Suprapubic skin (tissue), 4 donors: ENCODE data around the gene SESN1.

Experiments
- CTCF ChIP-seq, 2 donors: fragments of 200-600 bp in 1 of 2; fragments of 450-650 bp in 1 of 2; sonication (generic) in 1 of 2; IDR thresholded peaks; one replicate each; pipeline ENCODE4 v1.5.1; 2016 to 2019; ENCODE audit warnings: antibody characterized with exemption in 2 of 2, mild to moderate bottlenecking in 1 of 2, moderate library complexity in 1 of 2
- EP300 ChIP-seq: sonication (generic); formaldehyde crosslinking; IDR thresholded peaks from one replicate; pipeline ENCODE4 v1.6.1; 2017; ENCODE audit warnings: antibody characterized with exemption
- POLR2A ChIP-seq, 2 donors: fragments of 450-650 bp; IDR thresholded peaks; one replicate each; pipeline ENCODE4 v1.6.1; 2017; ENCODE audit warnings: antibody characterized with exemption in 2 of 2, mild to moderate bottlenecking in 2 of 2, moderate library complexity in 2 of 2
- POLR2AphosphoS5 ChIP-seq, 3 donors: sonication (generic); formaldehyde crosslinking; IDR thresholded peaks; one replicate each; pipeline ENCODE4 v1.6.1; 2017; ENCODE audit warnings: antibody characterized with exemption in 3 of 3

DNA sequence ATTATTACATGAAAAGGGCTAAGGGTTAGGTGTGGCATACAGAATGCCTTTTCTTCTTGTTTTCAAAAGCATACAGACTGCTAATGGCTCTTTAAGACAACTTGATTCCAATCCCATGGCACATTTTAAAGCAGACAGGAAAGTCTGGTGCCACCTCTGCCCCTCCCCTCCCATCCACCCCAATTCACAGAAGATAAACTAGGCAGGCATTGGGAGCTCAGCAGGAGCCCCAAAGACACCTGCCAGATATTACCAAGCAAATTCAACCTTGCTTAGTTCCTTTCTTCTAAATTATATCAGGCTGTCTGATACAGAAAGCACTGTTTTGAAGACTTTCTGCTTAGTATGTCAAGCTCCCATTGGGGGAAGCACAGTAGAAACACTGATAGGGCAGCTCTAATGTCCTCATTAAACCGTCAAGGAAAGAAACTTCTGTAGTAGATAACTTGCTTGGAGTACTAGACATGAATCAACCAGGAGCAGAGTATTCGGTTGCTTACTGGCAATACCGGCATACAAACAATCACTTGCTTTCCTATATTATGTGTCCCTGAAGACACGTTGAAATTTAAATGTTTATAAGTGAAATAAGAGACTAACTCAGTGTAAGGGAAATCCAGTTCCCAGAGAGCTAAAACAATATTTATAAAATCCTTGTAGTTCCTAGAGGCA is 13.0 kb downstream of the SESN1 start:
- no peak for TF ChIP-seq POLR2AphosphoS5 (IDR thresholded peaks at IDR 0.05)
- TF ChIP-seq CTCF (IDR thresholded peaks at IDR 0.05), result no peak
- no peak for TF ChIP-seq POLR2A (IDR thresholded peaks at IDR 0.05)
- TF ChIP-seq EP300, result no peak
